ENCODE measurements around the gene ACKR2.
"Not testable (repeated sequence)": the region's sequence is repeated elsewhere in the genome, so short reads cannot be mapped to it uniquely, and the experiment has no call there.

ACKR2 gene

GRCh38 chr3:42804831-42805132 lies 4.5 kb upstream of the ACKR2 start:
- Histone ChIP-seq H3K4me2 (peak overlapping the region; percentile 53), H3K4me3 (IDR thresholded peaks at IDR 0.05; ENCODE audit: insufficient read depth, low read depth, low read length) (no peak overlapping the region), H3K27me3 (ENCODE audit: insufficient read depth, low read depth) (no peaks in the 10 kb centered on the region), H3K4me1 (ENCODE audit: low read depth, poor library complexity, severe bottlenecking) (no peaks in the 10 kb centered on the region), H3K36me3 (ENCODE audit: insufficient read depth) (no peaks in the 10 kb centered on the region; the same call in 1 of the 2 replicates), H3K27ac (no peak overlapping the region), H2AFZ (ENCODE audit: low read depth) (peak overlapping the region; percentile 76), H4K20me1 (ENCODE audit: insufficient read depth) (no peaks in the 10 kb centered on the region), H3K9ac (peak overlapping the region; percentile 67; the same call in 1 of the 2 replicates), H3K79me2 (ENCODE audit: insufficient read depth, low read depth) (peaks cover 5% of the 10 kb centered on the region; the same call in 1 of the 2 replicates)
- no peak for TF ChIP-seq CTCF (conservative IDR thresholded peaks at IDR 0.05; ENCODE audit: low read depth, low read length)

- peak overlapping the region; percentile 76 for H2AFZ ChIP-seq (ENCODE audit: low read depth)
Observed at GRCh38 chr3:42805141-42805821, 4.0 kb upstream of the ACKR2 start.

GRCh38 chr3:42807929-42808328 lies 1.3 kb upstream of the ACKR2 start:
- Histone ChIP-seq H3K4me1 (ENCODE audit: low read depth, poor library complexity, severe bottlenecking) (no peaks in the 10 kb centered on the region), H2AFZ (ENCODE audit: low read depth) (no peak overlapping the region), H3K4me2 (no peak overlapping the region), H3K79me2 (ENCODE audit: insufficient read depth, low read depth) (no peaks in the 10 kb centered on the region; the same call in 1 of the 2 replicates), H3K27ac (no peak overlapping the region), H3K4me3 (IDR thresholded peaks at IDR 0.05; ENCODE audit: insufficient read depth, low read depth, low read length) (no peak overlapping the region), H3K9ac (no peak overlapping the region), H3K36me3 (ENCODE audit: insufficient read depth) (no peaks in the 10 kb centered on the region), H4K20me1 (ENCODE audit: insufficient read depth) (no peaks in the 10 kb centered on the region), H3K27me3 (ENCODE audit: insufficient read depth, low read depth) (no peaks in the 10 kb centered on the region)
- TF ChIP-seq CTCF (conservative IDR thresholded peaks at IDR 0.05; ENCODE audit: low read depth, low read length), result no peak

More at GRCh38 chr3:42805141-42805821, 4.0 kb upstream of the ACKR2 start:
- TF ChIP-seq CTCF (conservative IDR thresholded peaks at IDR 0.05; ENCODE audit: low read depth, low read length), result no peak
- Histone ChIP-seq H3K4me1 (ENCODE audit: low read depth, poor library complexity, severe bottlenecking) (no peaks in the 10 kb centered on the region), H3K9ac (no peak overlapping the region), H3K4me3 (IDR thresholded peaks at IDR 0.05; ENCODE audit: insufficient read depth, low read depth, low read length) (no peak overlapping the region), H3K4me2 (peak overlapping the region; percentile 53), H3K27ac (no peak overlapping the region), H3K36me3 (ENCODE audit: insufficient read depth) (no peaks in the 10 kb centered on the region; the same call in 1 of the 2 replicates), H4K20me1 (ENCODE audit: insufficient read depth) (no peaks in the 10 kb centered on the region), H3K79me2 (ENCODE audit: insufficient read depth, low read depth) (peaks cover 5% of the 10 kb centered on the region; the same call in 1 of the 2 replicates), H3K27me3 (ENCODE audit: insufficient read depth, low read depth) (no peaks in the 10 kb centered on the region)

GRCh38 chr3:42810706-42811105 lies 1.5 kb downstream of the ACKR2 start:
- not testable (repeated sequence) for H3K79me2 ChIP-seq (ENCODE audit: insufficient read depth, low read depth); H3K4me2 ChIP-seq; H3K4me3 ChIP-seq (IDR thresholded peaks at IDR 0.05; ENCODE audit: insufficient read depth, low read depth, low read length); H3K36me3 ChIP-seq (ENCODE audit: insufficient read depth); H3K27me3 ChIP-seq (ENCODE audit: insufficient read depth, low read depth); H4K20me1 ChIP-seq (ENCODE audit: insufficient read depth); H3K9ac ChIP-seq; H2AFZ ChIP-seq (ENCODE audit: low read depth); H3K27ac ChIP-seq; H3K4me1 ChIP-seq (ENCODE audit: low read depth, poor library complexity, severe bottlenecking)

- H3K27ac ChIP-seq; H3K79me2 ChIP-seq (ENCODE audit: insufficient read depth, low read depth); H3K4me3 ChIP-seq (IDR thresholded peaks at IDR 0.05; ENCODE audit: insufficient read depth, low read depth, low read length); H2AFZ ChIP-seq (ENCODE audit: low read depth); H3K4me2 ChIP-seq; H4K20me1 ChIP-seq (ENCODE audit: insufficient read depth); H3K9ac ChIP-seq; H3K36me3 ChIP-seq (ENCODE audit: insufficient read depth); H3K27me3 ChIP-seq (ENCODE audit: insufficient read depth, low read depth); H3K4me1 ChIP-seq (ENCODE audit: low read depth, poor library complexity, severe bottlenecking): not testable (repeated sequence)
Observed at GRCh38 chr3:42811118-42811883, 2.1 kb downstream of the ACKR2 start.

All from KMS-11 (cell line).